Caki2 (cell line): Measurements from ENCODE around the gene THSD4. TPM values are rescaled to one million over a fixed set of nuclear protein-coding genes. Genes with fewer than 3 reads are reported as not detected.

ENCODE experiments used
- DNase-seq: peaks from one replicate; pipeline ENCODE4 v3.0.0-alpha.2; 2015; ENCODE audit warnings: low read depth
- in situ Hi-C: cut with HindIII; loops from 2 replicates; pipeline ENCODE4 v1.10.0; 2016; ENCODE audit warnings: low sequenced_read_pairs, low pct_unique_long_range_greater_than_20kb, mixed read lengths
- total RNA-seq: library from RNA; depleted of rRNA; stranded (reverse); fragments of >200 nt; shearing (Covaris generic); gene quantifications from 2 replicates; pipeline ENCODE4 v1.2.3, GENCODE V29; 2014; ENCODE audit warnings: low replicate concordance

THSD4 gene
- total RNA-seq, 1 experiment from 2014 or later: 9.0 TPM

DNA sequence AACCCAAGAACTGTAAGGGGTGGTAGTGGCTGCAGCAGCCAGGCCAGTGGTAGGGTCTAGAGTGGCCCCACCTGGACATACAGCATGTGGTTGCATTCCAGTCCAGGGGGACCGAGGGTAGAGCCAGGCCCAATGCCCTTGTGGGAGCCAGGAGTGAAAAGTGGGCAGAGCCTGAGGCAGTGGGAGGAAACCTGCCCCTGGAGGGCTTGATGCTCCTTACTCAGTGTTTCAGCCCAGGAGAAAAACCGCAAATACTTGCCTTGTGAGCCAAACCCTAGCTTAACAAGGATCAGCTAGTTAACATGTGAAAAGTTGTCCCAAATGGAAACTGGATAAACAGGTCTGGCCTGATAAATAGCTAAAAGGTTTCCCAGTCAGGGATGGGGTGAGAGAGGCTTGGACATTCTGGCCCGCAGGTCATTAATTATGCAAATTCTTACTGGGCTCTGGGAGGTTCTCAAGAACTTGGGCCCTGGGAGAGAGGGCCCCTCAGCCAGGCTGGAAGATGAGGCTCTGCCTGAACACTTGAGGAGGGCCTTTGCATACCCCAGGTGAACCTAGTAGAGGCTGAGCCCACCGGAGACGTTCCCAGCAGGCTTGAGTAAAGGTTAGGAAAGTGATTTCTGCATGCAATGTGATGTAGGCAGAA is 222.1 kb downstream of the THSD4 start:
- DNase-seq: no peak
- in situ Hi-C loops: no loop called here

DNA sequence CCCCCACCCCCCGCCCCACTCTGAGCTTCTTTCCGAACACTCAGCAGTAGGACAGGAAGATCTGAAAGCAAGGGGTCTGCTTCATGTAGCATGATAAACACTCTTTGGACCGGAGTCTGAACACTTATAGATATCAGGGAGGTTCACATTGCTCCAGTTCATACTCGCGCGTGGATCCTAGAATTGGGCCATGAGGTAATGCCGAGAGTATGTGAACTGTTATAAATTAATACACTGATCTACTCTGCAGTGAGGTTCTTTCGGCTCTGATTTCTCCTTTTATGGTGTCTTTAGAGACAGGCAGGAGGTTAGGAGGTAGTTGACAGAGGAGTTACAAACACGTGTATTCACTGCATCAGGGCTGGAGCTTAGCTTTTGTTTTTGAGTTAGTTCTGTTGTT is 223.0 kb downstream of the THSD4 start:
- DNase-seq: no peak
- in situ Hi-C loops: no loop called here

DNA sequence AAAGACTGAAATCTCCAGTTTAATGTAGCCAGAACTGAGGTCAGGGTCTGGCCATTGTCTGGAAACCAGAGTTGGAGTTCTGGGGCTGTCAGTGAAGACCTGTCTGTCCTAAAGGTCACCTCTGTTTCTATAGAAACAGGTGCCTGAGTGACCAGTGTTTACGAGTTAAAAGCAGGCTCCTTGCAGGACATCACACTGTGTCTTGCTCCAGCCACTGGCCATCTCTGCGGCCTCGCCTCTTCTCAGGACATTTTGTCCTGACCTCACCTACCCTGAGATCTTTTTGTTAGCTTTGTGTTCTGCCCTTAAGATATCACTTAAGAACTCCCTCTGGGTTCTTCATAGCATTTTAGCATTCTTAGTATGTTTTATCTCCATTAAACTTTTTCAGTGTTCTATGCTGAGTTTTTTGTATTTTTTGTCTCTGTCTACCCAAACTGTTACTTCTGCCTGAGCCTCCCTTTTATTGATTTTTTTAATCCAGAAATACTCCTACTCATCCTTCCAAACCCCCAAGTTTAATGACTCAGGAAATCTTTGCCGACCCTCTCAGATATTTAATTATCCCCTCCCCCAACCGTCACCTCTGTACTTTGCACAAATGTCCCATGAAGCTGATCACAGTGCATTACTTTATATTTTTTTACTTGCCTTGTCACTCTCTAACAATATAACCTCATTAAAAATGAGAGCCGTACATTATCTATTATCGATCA is 223.7 kb downstream of the THSD4 start:
- DNase-seq: no peak
- in situ Hi-C loops: no loop called here

DNA sequence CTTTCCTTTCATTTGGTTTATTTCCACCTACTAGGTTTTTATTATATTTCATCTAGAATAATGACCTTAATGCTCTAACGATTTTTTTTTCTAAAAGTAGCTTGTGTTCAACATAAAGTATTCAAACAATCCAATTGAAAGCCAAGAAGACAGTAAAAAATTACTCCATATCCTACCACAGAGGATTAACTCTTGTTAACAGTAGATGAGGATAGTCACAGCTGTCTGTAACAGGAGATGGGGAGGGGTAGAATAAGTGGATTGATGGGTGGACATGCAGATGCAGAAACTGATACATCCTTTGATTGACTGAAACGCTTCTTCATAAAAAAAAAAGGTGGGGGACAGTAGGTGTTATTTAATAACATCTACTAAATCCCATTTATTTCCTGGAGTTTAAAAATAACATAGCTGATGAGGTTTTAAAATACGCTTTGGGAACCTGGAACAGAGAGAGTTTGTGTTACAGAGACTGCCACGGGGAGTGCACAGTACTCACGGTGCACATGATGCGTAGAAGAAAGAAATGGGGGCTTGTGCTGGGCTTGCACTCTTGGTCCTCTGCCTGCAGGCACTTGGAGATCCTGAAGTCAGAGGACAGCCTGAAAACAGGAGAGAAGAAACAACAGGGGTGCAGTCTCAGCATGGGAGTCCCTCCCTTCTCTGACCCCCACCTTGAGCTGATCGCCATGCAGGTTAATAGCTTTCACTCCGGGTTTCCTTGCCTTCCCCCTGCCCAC is 226.7 kb downstream of the THSD4 start:
- in situ Hi-C loops: no loop called here
- no peak for DNase-seq

DNA sequence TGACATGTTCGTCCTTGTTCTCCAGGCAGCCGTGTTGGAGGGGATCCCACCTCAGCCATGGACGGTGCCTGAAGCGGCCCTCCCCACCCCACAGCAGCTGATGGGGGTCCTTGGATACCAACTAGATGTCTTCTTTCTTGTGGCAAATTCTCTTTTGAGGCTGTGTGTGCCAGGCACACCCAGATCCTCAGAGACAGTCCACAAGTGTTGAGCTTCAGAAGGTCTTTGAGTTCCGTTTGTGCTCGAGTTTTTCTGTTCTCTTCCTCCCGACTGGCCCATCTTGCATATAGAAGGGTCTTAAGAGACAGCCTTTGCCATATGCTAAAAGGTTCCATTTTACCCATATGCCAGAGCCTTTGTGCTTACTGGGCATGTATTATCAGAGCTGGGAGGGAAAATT is 227.4 kb downstream of the THSD4 start:
- in situ Hi-C loops: no loop called here

DNA sequence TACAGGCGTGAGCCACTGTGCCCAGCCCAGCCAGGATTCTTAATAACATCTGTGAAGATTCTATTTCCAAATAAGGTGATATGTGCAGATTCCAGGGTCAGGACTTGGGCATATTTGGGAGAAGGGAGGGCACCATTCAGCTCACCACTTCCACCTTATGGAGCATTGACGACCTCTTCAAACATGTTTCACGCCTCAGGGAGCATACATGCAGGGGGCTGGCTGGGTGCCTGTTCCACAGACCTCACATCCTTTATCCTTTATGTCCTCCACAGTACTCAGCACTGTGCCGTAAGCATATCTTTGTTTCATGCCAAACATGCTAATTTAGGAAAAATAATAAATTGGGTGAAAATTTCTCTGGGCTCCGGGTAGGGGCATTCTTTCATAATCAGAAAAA is 229.0 kb downstream of the THSD4 start:
- in situ Hi-C loops: no loop called here
- DNase-seq: no peak

More for the DNA sequence above, 227.4 kb downstream of the THSD4 start:
- DNase-seq: no peak

DNA sequence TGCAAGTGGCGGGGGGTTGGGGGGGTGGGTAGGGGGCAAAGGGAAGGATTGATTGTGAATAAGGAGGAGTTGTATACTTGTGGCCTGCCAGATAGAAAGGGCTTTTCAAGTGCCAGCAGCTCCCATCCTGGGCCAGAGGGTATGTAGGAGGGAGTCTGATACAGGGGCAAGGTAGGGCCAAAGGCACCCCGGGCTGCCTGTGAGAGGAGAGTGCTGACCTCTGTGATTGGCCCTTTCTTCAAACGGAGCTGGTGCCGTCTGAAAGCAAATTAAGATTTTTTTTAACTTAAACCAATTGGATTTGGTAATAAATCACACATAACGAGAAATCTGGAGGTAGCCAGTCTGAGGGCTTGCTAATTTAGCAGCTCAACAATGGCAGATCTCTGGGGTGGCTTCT is 229.9 kb downstream of the THSD4 start:
- DNase-seq: no peak
- in situ Hi-C loops: no loop called here

DNA sequence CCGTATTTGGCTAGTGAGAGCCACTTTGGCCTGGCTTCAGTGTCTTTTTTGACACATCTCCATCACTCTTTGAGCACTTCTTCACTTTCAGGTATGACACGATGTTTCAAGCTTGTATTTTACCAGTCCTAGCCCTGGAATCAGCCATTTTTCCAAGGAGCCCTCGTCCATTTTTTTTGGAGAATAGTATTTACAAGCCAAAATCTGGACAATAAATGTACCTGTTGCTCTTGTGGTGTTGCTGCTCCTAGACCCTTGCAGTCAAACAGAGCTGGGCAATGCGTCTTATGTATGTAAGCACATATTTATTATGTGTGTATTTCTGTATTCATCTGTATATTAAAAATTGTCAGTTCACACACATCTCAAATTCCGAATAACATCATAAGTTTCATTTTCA is 231.2 kb downstream of the THSD4 start:
- in situ Hi-C loops: no loop called here
- DNase-seq: no peak

DNA sequence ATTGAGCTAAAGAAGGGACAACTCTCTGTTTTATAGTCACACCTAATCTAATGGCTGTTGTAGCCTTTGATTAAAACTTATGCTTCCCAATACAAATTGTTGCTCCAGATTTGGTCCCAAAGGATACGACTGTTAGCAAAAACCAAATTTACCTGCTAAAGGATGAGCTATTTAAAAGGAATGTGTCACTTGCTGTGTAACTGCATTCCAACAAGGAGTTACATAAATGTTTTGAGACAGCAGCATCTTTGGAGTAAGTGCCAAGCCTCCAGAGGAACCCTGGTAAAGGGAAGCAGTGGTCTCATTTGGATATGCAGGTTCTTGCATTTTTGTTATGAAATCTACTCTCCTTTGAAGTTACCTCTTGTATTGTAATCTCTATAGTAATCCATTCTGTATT is 233.3 kb downstream of the THSD4 start:
- DNase-seq: no peak

DNA sequence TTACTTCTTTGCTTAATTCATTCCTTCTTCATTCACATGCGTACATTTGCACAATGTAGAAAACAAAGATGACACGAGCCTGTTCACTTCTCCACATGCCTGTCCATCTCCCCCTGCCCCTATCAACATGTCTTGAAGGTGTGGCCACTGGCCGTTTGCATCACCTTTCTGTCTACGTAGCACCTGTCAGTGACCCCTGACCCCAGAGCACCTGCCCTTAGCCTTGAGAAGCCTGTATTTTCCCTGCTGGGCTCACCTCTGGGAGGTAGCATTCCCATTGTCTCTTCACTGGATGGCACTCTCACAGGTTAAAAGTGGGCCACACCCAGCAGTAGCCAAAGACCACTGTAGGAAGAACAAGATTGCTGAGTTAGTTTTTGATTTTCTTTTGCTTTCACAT is 234.1 kb downstream of the THSD4 start:
- in situ Hi-C loops: no loop called here
- no peak for DNase-seq

More for the DNA sequence above, 233.3 kb downstream of the THSD4 start:
- in situ Hi-C loops: no loop called here

DNA sequence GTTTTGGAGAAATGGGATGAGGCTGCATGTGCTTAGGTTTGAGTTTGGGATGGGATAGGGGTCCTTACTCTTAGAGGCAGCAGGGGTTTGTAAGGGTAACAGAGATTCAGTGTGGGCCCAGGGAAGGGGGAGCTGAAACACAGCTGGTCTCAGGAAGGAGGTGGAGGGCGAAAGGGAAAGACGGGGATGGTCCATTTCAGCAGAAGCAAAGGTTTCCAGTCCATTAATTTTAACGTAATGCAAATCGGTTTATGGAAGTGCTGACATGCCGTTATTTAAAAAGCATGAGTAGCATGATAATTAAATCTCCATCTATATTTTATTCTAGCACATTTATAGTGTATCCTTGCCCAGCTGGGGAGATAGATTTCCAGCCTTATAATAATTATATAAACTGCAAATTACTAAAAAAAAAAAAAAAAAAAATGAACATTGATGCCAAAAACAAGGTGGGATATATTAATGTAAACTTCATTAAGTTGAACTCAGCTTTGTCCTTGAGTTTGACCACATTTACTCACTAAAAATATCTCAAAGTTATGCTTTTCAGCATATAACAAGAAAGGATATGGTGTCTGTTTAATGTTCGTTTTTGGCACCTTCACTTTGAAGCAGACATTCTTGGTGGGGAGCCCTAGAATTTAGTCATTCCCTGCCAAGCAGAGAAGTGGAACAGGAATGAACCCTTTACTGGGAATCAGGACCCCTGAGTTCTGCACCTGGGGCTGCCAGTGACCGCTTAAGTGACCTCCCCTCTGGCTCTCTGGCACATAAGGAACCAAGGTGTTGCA is 234.7 kb downstream of the THSD4 start:
- in situ Hi-C loops: no loop called here
- no peak for DNase-seq

DNA sequence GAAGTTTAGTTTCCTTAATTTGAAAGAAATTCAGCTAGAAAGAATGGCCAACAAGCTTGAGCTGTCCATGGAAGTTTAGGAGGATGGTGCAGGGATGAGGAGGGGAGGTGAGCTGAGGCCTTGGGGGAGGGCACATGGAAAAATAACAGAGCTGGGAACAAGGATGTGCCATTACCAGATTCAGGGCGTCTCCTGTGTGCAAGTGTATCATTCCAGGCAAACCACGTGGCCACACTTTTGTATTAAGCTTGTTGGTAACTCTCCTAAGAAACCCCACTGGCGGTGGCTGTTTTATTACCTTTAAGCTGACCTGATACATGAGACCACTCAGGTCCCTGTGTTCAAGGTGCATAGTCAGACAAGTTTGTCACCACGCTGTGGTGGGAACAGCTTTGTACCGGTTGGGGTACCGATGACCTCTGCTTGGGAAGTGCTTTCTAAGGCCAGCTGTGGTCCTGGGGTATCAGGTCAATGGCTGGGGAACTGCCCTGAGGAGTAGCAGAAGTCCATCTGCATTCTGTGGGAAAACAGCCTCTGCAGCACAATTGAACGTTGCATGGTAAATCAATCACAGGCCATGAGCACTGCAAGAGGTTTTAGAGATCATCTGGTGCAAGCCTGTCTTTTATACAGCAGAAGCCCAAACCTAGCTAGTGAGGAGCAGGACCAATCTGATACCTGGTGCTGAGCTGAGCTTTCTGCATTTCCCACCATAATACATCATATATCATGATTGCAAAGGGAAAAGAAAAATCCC is 235.5 kb downstream of the THSD4 start:
- in situ Hi-C loops: no loop called here
- DNase-seq: no peak

DNA sequence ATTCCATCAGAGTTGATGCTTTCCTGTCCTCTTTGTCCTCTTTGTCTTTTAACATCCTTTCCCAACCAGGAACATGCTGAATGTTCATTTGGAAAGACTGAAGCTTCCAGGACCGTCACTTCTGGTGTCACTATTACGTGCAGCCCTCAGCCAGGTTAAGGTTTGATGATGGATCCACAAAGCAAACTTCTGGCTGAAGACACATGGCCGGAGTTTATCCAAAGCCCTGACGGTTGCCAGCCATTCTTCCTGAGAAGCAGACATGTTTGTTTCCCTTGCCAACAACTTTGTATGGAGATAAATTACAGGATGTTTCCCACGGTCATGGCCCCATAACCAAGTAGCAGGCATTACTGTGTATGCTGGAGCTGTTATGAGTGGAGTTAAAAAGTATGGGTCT is 236.9 kb downstream of the THSD4 start:
- no peak for DNase-seq
- in situ Hi-C loops: no loop called here

DNA sequence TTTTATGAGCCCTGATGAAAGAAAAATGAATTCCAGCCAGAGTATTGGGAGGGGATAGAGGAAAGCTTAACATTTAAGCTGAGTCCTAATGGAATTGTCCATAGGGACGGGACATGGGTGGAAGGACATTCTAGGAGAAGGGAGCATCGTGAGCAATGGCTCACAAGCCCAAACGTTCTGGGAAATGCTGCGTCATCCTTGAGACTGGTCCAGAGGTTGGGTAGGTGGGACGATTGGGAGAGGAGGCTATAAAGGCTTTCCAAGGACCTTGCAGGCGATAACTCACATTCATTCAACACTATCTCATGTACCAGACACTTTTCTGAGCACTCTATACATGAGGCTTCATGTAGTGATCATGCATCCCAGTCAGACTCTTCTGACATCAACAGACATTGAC is 237.5 kb downstream of the THSD4 start:
- in situ Hi-C loops: no loop called here
- DNase-seq: no peak

DNA sequence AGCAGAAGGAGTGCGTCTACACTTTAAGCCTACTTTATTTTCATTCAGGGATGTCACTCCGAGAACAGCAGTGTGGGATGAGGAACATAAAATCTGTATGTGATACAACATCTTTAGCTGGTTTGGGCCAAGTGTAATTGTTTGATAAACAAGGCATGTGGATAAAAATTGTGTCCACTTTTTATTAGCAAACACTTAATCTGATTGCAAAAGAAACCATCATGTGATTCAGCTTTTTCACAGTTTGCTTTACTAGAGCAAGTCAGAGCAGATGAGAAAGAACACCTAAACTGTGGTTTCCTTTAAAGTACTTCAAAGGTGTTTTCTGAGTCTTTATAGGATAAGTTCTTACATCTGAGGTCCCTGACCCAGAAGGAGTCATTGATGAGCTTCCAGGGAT is 237.9 kb downstream of the THSD4 start:
- in situ Hi-C loops: no loop called here
- DNase-seq: no peak

DNA sequence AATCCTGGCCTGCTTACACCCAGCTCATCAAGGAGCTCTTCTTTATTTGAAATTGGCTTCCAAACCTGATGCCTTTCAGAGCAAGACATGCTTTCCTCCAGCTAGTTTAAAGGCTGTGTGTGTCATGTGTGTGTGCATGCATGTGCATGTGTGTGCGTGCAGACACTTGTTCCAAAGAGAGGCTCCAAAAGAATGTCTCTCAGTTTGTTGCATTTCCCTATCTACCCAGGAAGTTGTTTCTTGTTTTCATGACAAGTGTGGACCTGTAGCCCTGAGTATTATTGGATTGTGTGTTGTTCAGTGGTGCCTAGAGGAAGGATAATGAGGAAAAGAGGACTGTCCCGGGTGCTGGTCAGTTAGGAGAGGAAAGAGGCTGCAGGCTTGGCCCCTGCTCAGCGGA is 240.0 kb downstream of the THSD4 start:
- in situ Hi-C loops: no loop called here

DNA sequence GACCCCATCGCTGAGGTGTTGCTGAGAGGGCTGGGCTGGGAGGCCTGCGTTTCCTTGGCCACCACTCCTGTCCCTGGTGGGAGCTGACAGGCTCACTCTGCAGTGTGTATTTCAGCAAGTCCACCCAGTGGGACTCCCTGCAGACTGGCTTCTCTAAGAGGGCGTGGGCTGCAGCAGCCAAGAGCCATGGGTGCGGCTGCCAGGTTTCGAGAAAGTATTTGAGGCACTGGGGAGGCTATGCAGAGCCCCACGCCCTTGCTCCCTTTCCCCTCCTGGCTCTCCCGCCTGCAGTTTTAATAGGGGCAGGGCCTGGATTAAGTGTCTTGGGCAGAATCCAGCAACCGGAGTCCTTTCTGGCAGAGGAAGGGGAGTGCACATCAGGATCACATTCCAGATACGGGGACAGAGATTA is 242.1 kb downstream of the THSD4 start:
- no peak for DNase-seq
- in situ Hi-C loops: no loop called here

More for the DNA sequence above, 240.0 kb downstream of the THSD4 start:
- DNase-seq: no peak

DNA sequence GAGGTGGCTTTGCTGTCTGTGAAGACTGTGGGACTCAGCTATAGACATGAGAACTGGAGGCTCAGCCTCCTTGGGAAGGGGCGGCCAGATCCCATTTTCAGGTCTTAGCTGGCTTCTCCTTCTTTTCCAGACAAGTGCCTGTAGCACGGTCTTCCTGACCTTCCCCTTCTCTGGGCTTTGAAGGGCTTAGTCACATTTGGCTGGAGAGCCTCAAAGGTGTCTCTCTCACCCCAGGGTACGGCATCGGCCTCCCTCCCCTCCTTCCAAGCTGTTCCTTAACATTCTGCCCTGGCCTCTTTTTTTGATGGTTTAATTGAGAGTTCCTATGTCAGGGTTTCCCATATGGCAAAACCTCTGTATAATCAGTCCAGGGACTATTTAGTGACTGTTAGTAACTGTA is 242.7 kb downstream of the THSD4 start:
- in situ Hi-C loops: no loop called here
- no peak for DNase-seq
